Subcutaneous abdominal adipose tissue (tissue), 5 donors: ENCODE data around the gene SCN10A.

Experiments
- H3K27ac ChIP-seq: one replicate; pipeline ENCODE4 v1.7.0; 2013; ENCODE audit warnings: low read depth, mild to moderate bottlenecking, inconsistent platforms, low read length, moderate library complexity
- H3K27me3 ChIP-seq, 5 donors: one replicate each; pipeline ENCODE4 v1.7.0; 2013; ENCODE audit warnings: low read length in 5 of 5, inconsistent platforms in 1 of 5; ENCODE audit not compliant: control insufficient read depth in 5 of 5, insufficient read depth in 4 of 5
- H3K36me3 ChIP-seq, 5 donors: one replicate each; pipeline ENCODE4 v1.7.0; 2013; ENCODE audit warnings: low read length in 5 of 5; ENCODE audit not compliant: control insufficient read depth in 5 of 5, insufficient read depth in 5 of 5
- H3K4me1 ChIP-seq, 5 donors: one replicate each; pipeline ENCODE4 v1.7.0; 2013; ENCODE audit warnings: low read length in 5 of 5, mild to moderate bottlenecking in 3 of 5, moderate library complexity in 1 of 5; ENCODE audit not compliant: control insufficient read depth in 5 of 5, insufficient read depth in 5 of 5
- H3K4me3 ChIP-seq, 5 donors: one replicate each; pipeline ENCODE4 v1.7.0; 2013; ENCODE audit warnings: low read length in 5 of 5, low read depth in 1 of 5
- H3K9ac ChIP-seq, 5 donors: one replicate each; pipeline ENCODE4 v1.7.0; 2013; ENCODE audit warnings: low read length in 5 of 5, mild to moderate bottlenecking in 4 of 5, moderate library complexity in 3 of 5
- H3K9me3 ChIP-seq, 5 donors: one replicate each; pipeline ENCODE4 v1.7.0; 2013; ENCODE audit warnings: low read length in 5 of 5; ENCODE audit not compliant: control insufficient read depth in 5 of 5
- donor health status: healthy.
- donor health status: healthy.
- donor health status: healthy.
- donor health status: healthy.
- donor health status: healthy.

The SCN10A gene

GRCh38 chr3:38726751-38727150, 89.3 kb downstream of the SCN10A start:
- Histone ChIP-seq H3K9me3 (no peaks in the 10 kb centered on the region), H3K4me1 (no peaks in the 10 kb centered on the region), H3K27me3 (peaks cover 0 to 14% (median 11%) of the 10 kb centered on the region in 5 donors), H3K27ac (no peak overlapping the region), H3K9ac (no peak overlapping the region), H3K36me3 (no peaks in the 10 kb centered on the region), H3K4me3 (no peak overlapping the region)

GRCh38 chr3:38725726-38726419, 90.1 kb downstream of the SCN10A start:
- no peaks in the 10 kb centered on the region for H3K36me3 ChIP-seq
- no peak overlapping the region for H3K4me3 ChIP-seq
- no peaks in the 10 kb centered on the region for H3K9me3 ChIP-seq
- no peaks in the 10 kb centered on the region for H3K4me1 ChIP-seq
- peaks cover 0 to 14% (median 11%) of the 10 kb centered on the region in 5 donors for H3K27me3 ChIP-seq
- H3K9ac ChIP-seq, result no peak overlapping the region
- no peak overlapping the region for H3K27ac ChIP-seq

DNA sequence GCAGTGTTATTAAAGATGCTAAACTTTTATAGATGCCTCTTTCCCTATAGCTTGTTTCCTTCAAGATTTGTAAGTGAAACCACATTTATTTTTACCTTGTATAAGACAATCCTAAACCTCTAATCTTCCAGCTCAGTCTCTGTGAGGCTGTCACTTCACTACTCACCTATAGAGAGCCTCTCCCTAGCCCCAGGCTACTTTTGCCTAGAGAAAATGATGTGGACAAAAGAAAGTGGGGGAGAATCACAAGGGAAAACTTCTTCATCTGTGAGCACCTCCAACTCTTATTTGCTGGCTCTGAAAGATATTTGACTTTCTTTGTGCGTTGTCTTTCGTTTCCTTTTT, 91.7 kb downstream of the SCN10A start:
- Histone ChIP-seq H3K27ac (no peak overlapping the region), H3K4me3 (no peak overlapping the region), H3K9me3 (no peaks in the 10 kb centered on the region), H3K4me1 (no peaks in the 10 kb centered on the region), H3K27me3 (peaks cover 0 to 17% (median 11%) of the 10 kb centered on the region in 5 donors), H3K9ac (no peak overlapping the region), H3K36me3 (no peaks in the 10 kb centered on the region)

- Histone ChIP-seq H3K4me3 (no peak overlapping the region), H3K36me3 (no peaks in the 10 kb centered on the region), H3K9me3 (no peaks in the 10 kb centered on the region), H3K27ac (no peak overlapping the region), H3K4me1 (no peaks in the 10 kb centered on the region), H3K9ac (no peak overlapping the region), H3K27me3 (peaks cover 0 to 17% (median 11%) of the 10 kb centered on the region in 5 donors)
These were observed 92.2 kb downstream of the SCN10A start for GRCh38 chr3:38723569-38724391.

DNA sequence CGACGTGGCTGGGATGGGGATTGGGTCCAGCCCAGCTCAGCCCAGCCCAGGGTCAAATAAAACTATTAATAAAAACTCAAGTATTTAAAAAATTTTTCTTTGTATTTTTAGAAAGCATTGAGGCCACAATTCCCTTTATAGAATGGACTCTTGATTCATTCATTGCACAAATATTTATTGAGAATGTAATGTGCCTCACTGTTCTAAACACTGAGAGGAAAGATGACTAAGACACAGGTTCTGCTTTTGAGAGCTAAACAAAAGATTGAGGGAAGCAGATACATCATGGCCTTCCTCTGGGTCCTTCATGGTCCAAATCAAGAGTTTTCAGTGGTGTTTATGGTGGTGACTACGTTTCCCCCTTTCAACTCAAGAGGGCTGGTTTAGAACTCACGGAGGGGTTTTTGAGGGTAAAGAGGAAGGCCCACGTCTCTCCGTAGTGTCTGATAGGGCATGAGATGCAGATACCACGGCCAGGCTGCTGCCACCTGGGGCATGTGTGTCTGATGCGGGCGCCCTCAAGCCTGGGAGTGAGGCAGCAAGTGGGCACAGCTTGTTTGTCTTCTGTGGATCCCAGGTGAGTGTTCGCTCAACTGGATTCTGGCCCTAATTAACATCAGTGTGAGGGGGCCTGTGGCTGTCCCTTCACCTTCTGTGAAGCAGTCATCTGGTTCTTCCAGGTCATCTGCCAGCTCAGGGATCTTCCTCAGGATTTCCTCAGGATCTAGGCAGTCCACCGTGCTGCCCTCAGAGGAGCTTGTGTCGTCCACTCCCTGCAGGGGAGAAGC, 93.0 kb downstream of the SCN10A start:
- no peaks in the 10 kb centered on the region for H3K9me3 ChIP-seq
- no peaks in the 10 kb centered on the region for H3K4me1 ChIP-seq
- peaks cover 0 to 17% (median 11%) of the 10 kb centered on the region in 5 donors for H3K27me3 ChIP-seq
- no peak overlapping the region for H3K27ac ChIP-seq
- H3K9ac ChIP-seq, result no peak overlapping the region
- no peak overlapping the region for H3K4me3 ChIP-seq
- no peaks in the 10 kb centered on the region for H3K36me3 ChIP-seq

DNA sequence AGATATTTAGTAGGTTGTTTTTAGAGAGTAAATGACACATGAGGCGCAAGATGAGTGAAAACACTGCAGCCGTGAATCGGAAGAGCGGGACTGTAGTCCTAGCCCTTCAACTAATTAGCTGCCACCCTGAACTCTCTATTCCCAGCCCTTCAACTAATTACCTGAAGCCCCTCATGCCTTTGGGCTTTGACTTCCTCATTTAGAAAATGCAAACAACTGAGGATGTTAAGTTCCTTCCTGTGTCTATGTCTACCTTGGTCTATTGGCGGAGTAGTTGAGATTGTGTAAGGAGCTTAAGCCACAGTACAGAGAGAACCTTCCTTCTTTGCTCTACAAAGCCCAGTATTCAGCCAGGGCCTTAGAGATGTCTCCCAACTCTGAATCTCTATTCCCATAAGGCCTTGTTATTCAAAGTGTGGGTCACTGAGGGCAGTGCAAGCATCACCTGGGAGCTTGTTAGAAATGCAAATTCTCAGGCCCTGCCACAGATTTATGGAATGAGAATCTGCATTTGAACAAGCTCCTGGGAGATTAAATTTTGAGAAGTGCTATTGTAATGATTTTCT, 94.7 kb downstream of the SCN10A start:
- Histone ChIP-seq H3K9me3 (no peaks in the 10 kb centered on the region), H3K36me3 (no peaks in the 10 kb centered on the region), H3K4me1 (no peaks in the 10 kb centered on the region), H3K4me3 (no peak overlapping the region), H3K9ac (no peak overlapping the region), H3K27ac (no peak overlapping the region), H3K27me3 (peaks cover 0 to 12% (median 7%) of the 10 kb centered on the region in 5 donors)

- Histone ChIP-seq H3K36me3 (no peaks in the 10 kb centered on the region), H3K4me3 (no peak overlapping the region), H3K9ac (no peak overlapping the region), H3K27me3 (peaks cover 0 to 12% (median 7%) of the 10 kb centered on the region in 5 donors), H3K9me3 (no peaks in the 10 kb centered on the region), H3K4me1 (no peaks in the 10 kb centered on the region), H3K27ac (no peak overlapping the region)
These were observed 95.6 kb downstream of the SCN10A start for GRCh38 chr3:38720465-38720864.

- no peaks in the 10 kb centered on the region for H3K36me3 ChIP-seq
- no peaks in the 10 kb centered on the region for H3K4me1 ChIP-seq
- H3K4me3 ChIP-seq, result no peak overlapping the region
- H3K9me3 ChIP-seq, result no peaks in the 10 kb centered on the region
- no peak overlapping the region for H3K27ac ChIP-seq
- no peak overlapping the region for H3K9ac ChIP-seq
- H3K27me3 ChIP-seq, result peaks cover 0 to 9% (median 3%) of the 10 kb centered on the region in 5 donors
These were observed 98.4 kb downstream of the SCN10A start for GRCh38 chr3:38717355-38718240.

DNA sequence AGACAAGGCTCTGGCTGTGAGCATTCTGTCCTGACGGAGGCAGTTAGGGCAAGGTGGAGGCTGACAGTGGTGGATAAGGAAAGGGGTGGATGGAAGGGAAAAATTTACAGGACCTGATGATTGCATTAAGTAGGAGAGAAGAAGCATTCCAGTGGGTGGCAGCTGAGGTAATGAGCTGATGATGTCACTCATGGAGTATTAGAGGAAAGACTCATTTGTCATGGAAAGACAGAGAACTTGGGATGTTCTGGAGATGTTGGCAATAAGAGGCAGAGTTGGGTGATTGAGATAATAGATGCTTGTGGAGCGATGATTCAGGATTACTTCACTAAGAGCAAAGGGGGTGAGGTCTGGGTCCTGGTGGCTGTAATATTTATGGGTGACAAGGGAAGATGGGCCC, 102.9 kb downstream of the SCN10A start:
- H3K4me1 ChIP-seq, result no peaks in the 10 kb centered on the region
- peaks cover 0 to 2% (median 0%) of the 10 kb centered on the region in 5 donors for H3K27me3 ChIP-seq
- no peak overlapping the region for H3K27ac ChIP-seq
- no peaks in the 10 kb centered on the region for H3K9me3 ChIP-seq
- H3K36me3 ChIP-seq, result no peaks in the 10 kb centered on the region
- H3K9ac ChIP-seq, result no peak overlapping the region
- H3K4me3 ChIP-seq, result no peak overlapping the region
